HUES48 (cell line): ENCODE results near the gene ZSWIM3.

Experiments
- H3K27ac ChIP-seq: one replicate; pipeline ENCODE4 v1.7.0; 2013; ENCODE audit warnings: low read depth, low read length, inconsistent platforms
- H3K27me3 ChIP-seq: 2 replicates; pipeline ENCODE4 v1.6.1; 2013; ENCODE audit warnings: mild to moderate bottlenecking, low read length; ENCODE audit not compliant: control insufficient read depth, insufficient read depth
- H3K36me3 ChIP-seq: 2 replicates; pipeline ENCODE4 v1.6.1; 2013; ENCODE audit warnings: low read length; ENCODE audit not compliant: control insufficient read depth, insufficient read depth
- H3K4me1 ChIP-seq: 2 replicates; pipeline ENCODE4 v1.6.1; 2013; ENCODE audit warnings: mild to moderate bottlenecking, low read length; ENCODE audit not compliant: control insufficient read depth, insufficient read depth
- H3K4me3 ChIP-seq: 2 replicates; pipeline ENCODE4 v1.5.1; 2013; ENCODE audit warnings: mild to moderate bottlenecking, low read depth, low read length
- H3K9ac ChIP-seq: 2 replicates; pipeline ENCODE4 v1.6.1; 2013; ENCODE audit warnings: mild to moderate bottlenecking, low read depth, low read length, moderate library complexity
- H3K9me3 ChIP-seq: 2 replicates; pipeline ENCODE4 v1.6.1; 2013; ENCODE audit warnings: low read length; ENCODE audit not compliant: control insufficient read depth, insufficient read depth

ZSWIM3 gene

DNA sequence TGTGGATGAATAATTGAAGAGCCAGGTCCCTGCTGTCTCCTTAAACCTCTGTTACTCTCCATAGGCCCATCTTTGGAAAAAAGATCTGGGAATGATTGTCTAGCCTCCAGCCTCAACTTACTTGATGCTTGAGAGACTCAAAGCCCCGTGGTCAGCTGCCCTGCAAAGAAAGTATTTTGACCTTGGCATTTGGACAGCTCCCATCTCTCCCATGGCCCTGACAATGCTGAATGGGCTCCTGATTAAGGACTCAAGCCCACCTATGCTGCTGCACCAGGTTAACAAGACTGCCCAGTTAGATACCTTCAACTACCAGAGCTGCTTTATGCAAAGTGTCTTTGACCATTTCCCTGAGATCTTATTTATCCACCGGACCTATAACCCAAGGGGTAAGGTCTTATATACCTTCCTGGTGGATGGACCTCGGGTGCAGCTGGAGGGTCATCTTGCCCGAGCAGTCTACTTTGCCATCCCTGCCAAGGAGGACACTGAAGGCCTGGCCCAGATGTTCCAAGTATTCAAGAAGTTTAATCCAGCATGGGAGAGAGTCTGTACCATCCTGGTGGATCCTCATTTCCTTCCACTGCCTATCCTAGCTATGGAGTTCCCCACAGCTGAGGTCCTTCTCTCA, 25.2 kb downstream of the ZSWIM3 start:
- Histone ChIP-seq H3K27ac (no peak overlapping the region), H3K27me3 (no peaks in the 10 kb centered on the region), H3K36me3 (peaks cover 37% of the 10 kb centered on the region), H3K9ac (no peak overlapping the region), H3K4me1 (no peaks in the 10 kb centered on the region), H3K4me3 (no peak overlapping the region), H3K9me3 (no peaks in the 10 kb centered on the region)

DNA sequence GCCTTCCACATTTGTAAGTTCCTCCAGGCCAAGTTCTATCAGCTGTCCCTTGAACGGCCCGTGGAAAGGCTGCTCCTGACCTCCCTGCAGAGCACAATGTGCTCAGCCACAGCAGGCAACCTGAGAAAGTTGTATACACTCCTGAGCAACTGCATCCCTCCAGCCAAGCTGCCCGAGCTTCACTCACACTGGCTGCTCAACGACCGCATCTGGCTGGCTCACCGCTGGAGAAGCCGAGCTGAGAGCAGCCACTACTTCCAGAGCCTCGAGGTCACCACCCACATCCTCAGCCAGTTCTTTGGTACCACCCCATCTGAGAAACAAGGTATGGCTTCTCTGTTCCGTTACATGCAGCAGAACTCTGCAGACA, 25.7 kb downstream of the ZSWIM3 start:
- Histone ChIP-seq H3K4me1 (no peaks in the 10 kb centered on the region), H3K9me3 (no peaks in the 10 kb centered on the region), H3K36me3 (peaks cover 35% of the 10 kb centered on the region), H3K4me3 (no peak overlapping the region), H3K27ac (no peak overlapping the region), H3K9ac (no peak overlapping the region), H3K27me3 (no peaks in the 10 kb centered on the region)

DNA sequence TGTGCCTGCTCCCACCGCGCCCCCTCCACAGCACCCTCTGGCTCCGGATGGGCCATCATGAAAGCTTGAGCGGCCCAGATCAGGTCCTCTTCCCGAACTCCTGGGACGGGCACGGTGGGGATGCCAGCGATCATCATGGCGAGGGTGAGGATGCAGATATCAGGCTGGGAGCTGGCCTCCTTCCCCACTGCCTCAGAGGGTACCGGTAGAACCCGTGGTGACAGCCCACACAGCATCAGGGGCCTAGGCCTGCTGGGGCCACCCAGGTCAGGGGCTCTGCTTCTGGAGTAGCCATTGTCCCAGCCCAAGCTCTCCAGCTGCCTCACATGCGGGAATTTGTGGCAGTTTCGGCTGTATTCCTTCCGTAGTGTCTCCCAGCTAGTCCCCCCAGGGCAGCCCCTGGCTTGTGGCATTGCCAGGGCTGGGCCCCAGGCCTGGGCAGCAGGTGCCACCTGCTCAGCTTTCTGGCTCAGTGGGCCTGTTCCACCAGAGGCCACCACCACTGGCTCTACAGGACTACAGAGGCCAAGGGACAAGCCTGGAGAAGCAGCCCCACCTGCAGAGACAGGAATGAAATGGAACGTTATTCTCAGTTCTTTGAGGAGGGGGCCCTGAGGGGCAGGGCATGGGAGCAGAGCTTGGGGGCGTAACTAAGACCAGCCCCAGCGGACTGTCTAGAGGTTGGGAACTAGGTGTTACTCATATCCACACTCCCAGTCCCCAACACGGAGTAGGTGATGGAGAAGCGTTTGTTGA, 29.4 kb downstream of the ZSWIM3 start:
- H3K36me3 ChIP-seq: peaks cover 41% of the 10 kb centered on the region
- H3K9ac ChIP-seq: no peak overlapping the region
- no peak overlapping the region for H3K27ac ChIP-seq
- no peaks in the 10 kb centered on the region for H3K9me3 ChIP-seq
- 0 out of 2 replicates have a peak, but pooled peaks cover under 1% of the 10 kb centered on the region for H3K4me1 ChIP-seq
- H3K27me3 ChIP-seq: no peaks in the 10 kb centered on the region
- H3K4me3 ChIP-seq: no peak overlapping the region

DNA sequence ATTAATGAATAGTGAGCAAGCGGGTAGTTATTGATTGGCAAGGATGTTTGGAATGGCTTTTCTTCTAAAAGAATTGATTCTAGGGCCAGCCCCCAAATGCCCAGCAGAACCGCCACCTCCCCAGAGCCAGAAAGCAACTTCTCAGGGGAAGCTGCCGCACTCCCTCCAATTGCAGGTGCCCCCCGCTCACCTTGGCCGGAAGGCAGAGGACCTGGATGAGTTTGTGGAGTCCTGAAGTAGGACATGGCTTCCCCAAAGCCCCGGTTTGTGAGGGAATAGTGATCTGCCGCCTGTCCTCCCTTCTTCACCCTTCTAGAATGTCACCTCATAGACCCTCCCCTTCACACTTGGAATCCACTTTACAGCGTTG, 29.9 kb downstream of the ZSWIM3 start, which contains the start of gene SPATA25:
SPATA25 (minus strand) TSS at position 277 of the 370 bp plus-strand sequence; CDS start at position 245, 32 bp downstream.
- Histone ChIP-seq H3K27ac (no peak within 1 kb of the TSS), H3K4me1 (0 out of 2 replicates have a peak, but pooled peaks cover 5% of the 10 kb centered on the region), H3K36me3 (peaks cover 41% of the 10 kb centered on the region), H3K4me3 (no peak within 1 kb of the TSS), H3K9me3 (no peaks in the 10 kb centered on the region), H3K27me3 (no peaks in the 10 kb centered on the region), H3K9ac (no peak within 1 kb of the TSS)

DNA sequence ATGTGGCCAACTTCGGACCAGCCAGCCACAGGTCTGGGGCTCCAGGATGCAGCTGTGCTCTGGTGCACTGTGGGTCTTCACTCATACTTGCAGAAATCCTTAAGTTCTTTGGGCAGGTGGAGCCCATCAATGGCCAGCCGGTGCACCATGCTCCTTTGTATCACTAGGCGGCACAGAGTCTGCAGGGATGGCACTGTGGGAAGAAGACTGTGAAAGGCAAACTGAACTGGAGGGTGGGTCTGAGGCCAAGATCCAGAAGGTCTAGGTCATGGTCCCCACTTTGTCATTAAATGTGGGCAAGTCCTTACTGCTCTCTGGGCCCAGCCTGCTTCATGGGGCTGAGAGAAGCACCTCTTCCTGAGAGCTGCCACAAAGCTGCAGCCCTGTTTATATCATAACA, 31.3 kb downstream of the ZSWIM3 start:
- H3K36me3 ChIP-seq: peaks cover 38% of the 10 kb centered on the region
- H3K4me3 ChIP-seq: no peak overlapping the region
- no peaks in the 10 kb centered on the region for H3K27me3 ChIP-seq
- H3K9ac ChIP-seq: no peak overlapping the region
- no peaks in the 10 kb centered on the region for H3K9me3 ChIP-seq
- H3K27ac ChIP-seq: no peak overlapping the region
- H3K4me1 ChIP-seq: 0 out of 2 replicates have a peak, but pooled peaks cover 5% of the 10 kb centered on the region

DNA sequence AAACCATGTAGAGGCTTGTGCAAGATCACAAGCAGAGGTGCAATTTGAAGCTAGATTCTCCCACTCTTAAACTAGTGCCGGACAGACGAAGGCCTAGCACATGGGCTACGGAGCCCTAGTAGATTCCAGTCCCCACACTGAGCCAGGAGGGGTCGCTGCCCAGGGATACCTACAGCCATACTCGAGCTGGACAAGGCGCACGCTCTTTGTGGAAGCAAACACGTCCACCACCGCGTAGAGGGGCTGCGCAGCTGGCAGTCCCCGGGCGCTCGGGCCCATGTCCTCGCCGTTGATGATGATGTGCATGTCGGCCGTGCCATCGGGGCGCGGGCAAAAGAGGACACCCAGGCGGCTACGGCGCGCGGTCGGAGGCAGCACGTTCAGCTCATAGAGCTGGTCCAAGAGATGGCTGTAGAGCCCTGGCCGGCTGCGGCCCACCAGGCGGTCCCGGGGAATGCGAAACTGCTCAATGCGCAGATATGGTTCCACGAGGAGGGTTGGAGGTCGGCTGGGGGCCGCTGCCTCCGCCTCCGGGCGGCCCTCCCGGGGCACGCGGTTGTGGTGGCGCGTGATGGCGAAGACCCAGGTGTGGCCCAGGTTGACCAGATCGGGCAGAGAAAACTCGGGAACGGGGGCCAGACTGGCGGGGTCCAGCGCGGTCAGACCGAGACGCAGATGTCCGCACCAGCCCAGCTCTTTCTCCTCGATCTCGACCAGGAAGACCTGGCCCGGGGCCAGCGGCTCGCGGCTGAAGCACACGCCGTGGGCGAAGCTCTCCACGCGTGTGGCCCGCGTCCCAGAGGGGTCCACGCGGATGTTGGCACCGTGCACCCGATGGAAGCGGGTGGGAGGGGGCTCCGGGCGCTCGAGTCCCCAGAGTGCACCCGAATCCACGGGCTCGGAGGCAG, 32.9 kb downstream of the ZSWIM3 start:
- Histone ChIP-seq H3K4me3 (peak overlapping the region; percentile 80), H3K9ac (peak overlapping the region; percentile 60; the same call in 1 of the 2 replicates), H3K27ac (peak overlapping the region; percentile 69), H3K4me1 (0 out of 2 replicates have a peak, but pooled peaks cover 5% of the 10 kb centered on the region), H3K9me3 (no peaks in the 10 kb centered on the region), H3K36me3 (peaks cover 44% of the 10 kb centered on the region), H3K27me3 (no peaks in the 10 kb centered on the region)

DNA sequence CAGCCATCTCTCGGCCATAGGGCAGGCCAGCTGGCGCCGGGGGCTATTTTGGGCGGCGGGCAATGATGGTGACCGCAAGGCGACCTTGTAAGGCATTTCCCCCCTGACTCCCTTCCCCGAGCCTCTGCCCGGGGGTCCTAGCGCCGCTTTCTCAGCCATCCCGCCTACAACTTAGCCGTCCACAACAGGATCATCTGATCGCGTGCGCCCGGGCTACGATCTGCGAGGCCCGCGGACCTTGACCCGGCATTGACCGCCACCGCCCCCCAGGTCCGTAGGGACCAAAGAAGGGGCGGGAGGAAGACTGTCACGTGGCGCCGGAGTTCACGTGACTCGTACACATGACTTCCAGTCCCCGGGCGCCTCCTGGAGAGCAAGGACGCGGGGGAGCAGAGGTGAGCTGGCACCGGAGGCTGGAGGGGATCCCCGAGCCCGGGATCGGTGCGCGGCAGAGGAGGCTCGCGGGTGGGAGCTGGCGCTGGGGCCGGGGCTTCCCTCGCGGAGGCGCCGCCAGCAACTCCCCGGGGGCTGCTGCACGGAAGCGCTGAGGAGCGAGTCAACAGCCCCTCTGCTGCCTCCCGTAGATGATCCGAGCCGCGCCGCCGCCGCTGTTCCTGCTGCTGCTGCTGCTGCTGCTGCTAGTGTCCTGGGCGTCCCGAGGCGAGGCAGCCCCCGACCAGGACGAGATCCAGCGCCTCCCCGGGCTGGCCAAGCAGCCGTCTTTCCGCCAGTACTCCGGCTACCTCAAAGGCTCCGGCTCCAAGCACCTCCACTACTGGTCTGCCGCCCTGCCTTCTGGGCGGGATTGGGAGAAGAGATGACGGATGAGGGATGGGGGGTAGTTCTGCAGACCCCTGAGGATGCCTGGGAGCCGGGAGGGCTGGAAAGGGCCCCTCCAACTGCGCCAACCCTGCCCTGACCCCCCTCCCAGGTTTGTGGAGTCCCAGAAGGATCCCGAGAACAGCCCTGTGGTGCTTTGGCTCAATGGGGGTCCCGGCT, 33.9 kb downstream of the ZSWIM3 start, which contains the start of the genes CTSA and NEURL2:
CTSA (plus strand) TSS at position 351 of the 999 bp plus-strand sequence; CDS start at position 585, 234 bp downstream.
NEURL2 (minus strand) TSS at position 224 of the 999 bp plus-strand sequence; CDS start at position 7, 217 bp downstream.
- Histone ChIP-seq H3K4me3 (peak within 1 kb of the TSS; percentile 80), H3K27ac (peak within 1 kb of the TSS; percentile 69), H3K9me3 (no peaks in the 10 kb centered on the region), H3K9ac (peak within 1 kb of the TSS; percentile 60; the same call in 1 of the 2 replicates), H3K4me1 (0 out of 2 replicates have a peak, but pooled peaks cover 5% of the 10 kb centered on the region), H3K27me3 (no peaks in the 10 kb centered on the region), H3K36me3 (peaks cover 52% of the 10 kb centered on the region)

DNA sequence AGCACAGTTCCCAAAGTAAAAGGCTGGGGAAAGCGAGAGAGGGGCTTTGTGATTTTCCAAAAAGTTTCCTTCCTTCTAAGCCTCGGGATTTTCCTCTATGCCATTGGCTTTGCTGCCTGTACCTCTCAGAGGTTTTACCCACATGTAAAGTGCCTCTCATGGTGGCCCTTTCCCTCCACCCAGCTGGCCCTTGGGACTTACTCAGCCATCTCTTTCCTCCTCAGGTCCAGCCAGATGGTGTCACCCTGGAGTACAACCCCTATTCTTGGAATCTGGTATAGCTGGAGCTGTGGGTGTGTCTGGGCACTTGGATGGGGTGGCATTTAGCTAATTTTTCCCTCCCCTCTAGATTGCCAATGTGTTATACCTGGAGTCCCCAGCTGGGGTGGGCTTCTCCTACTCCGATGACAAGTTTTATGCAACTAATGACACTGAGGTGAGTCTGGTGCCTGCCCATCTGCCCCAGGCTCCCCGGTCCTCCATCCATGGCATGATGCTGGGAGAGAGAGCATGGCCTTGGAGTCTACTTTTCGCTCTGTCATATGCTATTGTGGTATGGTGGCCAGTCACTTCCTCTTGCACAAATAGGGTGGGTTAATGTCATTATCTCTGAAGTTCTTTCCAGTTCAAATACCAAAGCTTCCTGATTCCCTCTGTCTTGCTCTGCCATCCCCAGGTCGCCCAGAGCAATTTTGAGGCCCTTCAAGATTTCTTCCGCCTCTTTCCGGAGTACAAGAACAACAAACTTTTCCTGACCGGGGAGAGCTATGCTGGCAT, 34.8 kb downstream of the ZSWIM3 start:
- Histone ChIP-seq H3K27ac (no peak overlapping the region), H3K4me1 (0 out of 2 replicates have a peak, but pooled peaks cover 5% of the 10 kb centered on the region), H3K27me3 (no peaks in the 10 kb centered on the region), H3K9me3 (no peaks in the 10 kb centered on the region), H3K36me3 (peaks cover 57% of the 10 kb centered on the region), H3K9ac (peak overlapping the region; percentile 60; the same call in 1 of the 2 replicates), H3K4me3 (peak overlapping the region; percentile 80)

DNA sequence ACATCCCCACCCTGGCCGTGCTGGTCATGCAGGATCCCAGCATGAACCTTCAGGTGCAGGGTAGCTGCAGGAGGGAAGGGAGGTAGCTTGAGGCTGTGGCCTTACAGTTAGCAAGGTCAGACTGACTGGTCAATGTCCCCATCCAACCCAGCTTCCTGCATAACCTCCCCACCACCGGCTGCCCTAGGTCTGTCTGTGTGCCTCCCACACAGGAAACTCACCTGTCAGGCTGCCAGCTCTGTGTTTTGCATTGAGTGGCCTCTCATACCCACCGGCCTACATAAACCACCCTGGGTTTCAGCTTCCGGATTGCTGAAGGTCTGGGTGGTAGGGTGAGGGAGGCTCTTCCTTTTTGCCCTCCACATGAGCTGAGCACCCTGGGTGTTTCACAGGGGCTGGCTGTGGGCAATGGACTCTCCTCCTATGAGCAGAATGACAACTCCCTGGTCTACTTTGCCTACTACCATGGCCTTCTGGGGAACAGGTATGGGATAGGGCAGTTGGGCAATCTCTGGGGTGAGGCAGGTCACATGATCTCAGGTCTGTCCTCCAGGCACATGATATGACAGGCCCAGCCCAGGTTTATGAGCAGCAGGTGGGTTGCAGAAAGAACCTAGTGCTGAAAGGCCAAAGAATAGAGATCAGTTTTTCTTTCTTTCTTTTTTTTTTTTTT, 35.5 kb downstream of the ZSWIM3 start:
- Histone ChIP-seq H3K9me3 (no peaks in the 10 kb centered on the region), H3K4me1 (0 out of 2 replicates have a peak, but pooled peaks cover 5% of the 10 kb centered on the region), H3K36me3 (peaks cover 60% of the 10 kb centered on the region), H3K27me3 (no peaks in the 10 kb centered on the region), H3K27ac (no peak overlapping the region), H3K4me3 (no peak overlapping the region), H3K9ac (no peak overlapping the region)
